ENCODE results near the gene AP1G2.

- no peak for TF ChIP-seq CTCF (IDR thresholded peaks at IDR 0.05)
- no peak for TF ChIP-seq POLR2A (IDR thresholded peaks at IDR 0.05)
These were observed 34.2 kb upstream of the AP1G2 start for GRCh38 chr14:23601845-23602180.

All from thyroid gland (tissue), 4 donors.